Upper lobe of left lung (tissue), 6 donors: ENCODE results near the gene CACNA2D4. TPM values are rescaled to one million over a fixed set of nuclear protein-coding genes. Genes with fewer than 3 reads are reported as not detected.

Experiments
- ATAC-seq, 2 donors: fragments of 200-7000 bp; cut with Tn5 transposase; one replicate each; pipeline ENCODE4 v1.9.1; 2022; ENCODE audit warnings: mild to moderate bottlenecking in 2 of 2, moderate library complexity in 2 of 2; ENCODE audit not compliant: low FRiP score in 2 of 2
- DNase-seq, 2 donors: peaks; one replicate each; pipeline ENCODE4 v3.0.0-alpha.2; 2019 to 2020
- H3K27ac ChIP-seq, 4 donors: fragments of 200-600 bp; sonication (generic); one replicate each; pipeline ENCODE4 v1.5.1; 2016 to 2019
- H3K27me3 ChIP-seq, 4 donors: fragments of 200-600 bp; sonication (generic); one replicate each; pipeline ENCODE4 v1.5.1; 2017 to 2019
- H3K36me3 ChIP-seq, 4 donors: fragments of 200-600 bp; sonication (generic); one replicate each; pipeline ENCODE4 v1.5.1; 2016 to 2019
- H3K4me1 ChIP-seq, 4 donors: fragments of 200-600 bp; sonication (generic); one replicate each; pipeline ENCODE4 v1.5.1; 2018 to 2019
- H3K4me3 ChIP-seq, 4 donors: fragments of 200-600 bp; sonication (generic); one replicate each; pipeline ENCODE4 v1.5.1; 2017 to 2019; ENCODE audit warnings: mild to moderate bottlenecking in 2 of 4, moderate library complexity in 1 of 4
- H3K9me3 ChIP-seq, 4 donors: fragments of 200-600 bp; sonication (generic); one replicate each; pipeline ENCODE4 v1.5.1; 2018 to 2019
- CTCF ChIP-seq, 6 experiments: fragments of 450-650 bp in 4 of 6; fragments of 200-600 bp in 2 of 6; sonication (generic) in 2 of 6; IDR thresholded peaks; one replicate each; pipeline ENCODE4 v1.5.1; 2016 to 2019; ENCODE audit warnings: antibody characterized with exemption in 6 of 6
- EP300 ChIP-seq, 4 donors: sonication (generic); formaldehyde crosslinking; IDR thresholded peaks; one replicate each; pipeline ENCODE4 v1.5.1; 2017; ENCODE audit warnings: antibody characterized with exemption in 4 of 4, control low read depth in 2 of 4
- POLR2A ChIP-seq, 4 donors: fragments of 450-650 bp; IDR thresholded peaks; one replicate each; pipeline ENCODE4 v1.5.1; 2016 to 2017; ENCODE audit warnings: antibody characterized with exemption in 4 of 4, mild to moderate bottlenecking in 2 of 4
- POLR2AphosphoS5 ChIP-seq, 2 donors: sonication (generic); formaldehyde crosslinking; IDR thresholded peaks; one replicate each; pipeline ENCODE4 v1.5.1; 2017; ENCODE audit warnings: antibody characterized with exemption in 2 of 2
- WGBS, 2 donors: methylation state at CpG; one replicate each; pipeline ENCODE4 v1.1.5; 2017 to 2018; 5-methylcytosine and 5-hydroxymethylcytosine counted together
- total RNA-seq, 6 donors: library from RNA; depleted of rRNA in 4 of 6; stranded (reverse); fragments of >200 nt in 4 of 6; gene quantifications; one replicate each; pipeline versions ENCODE4 v1.1.0 to v1.2.1, GENCODE V29; 2016 to 2021
- donor health status: DM: no; HTN: no; CAD: no; lungs with moderate emphysema.
- donor health status: DM: no; HTN: yes; CAD: no; lungs with severe emphysema.

The CACNA2D4 gene
- total RNA-seq, 6 donors from 2014 or later = 3.3 to 8.4 (median 7.0) TPM

- Histone ChIP-seq H3K27ac (no peak overlapping the region), H3K36me3 (peaks cover 0 to 7% (median 1%) of the 10 kb centered on the region in 4 donors), H3K27me3 (no peaks in the 10 kb centered on the region), H3K4me1 (peaks cover 16 to 23% (median 19%) of the 10 kb centered on the region in 4 donors), H3K9me3 (peaks cover 0 to 7% (median 3%) of the 10 kb centered on the region in 4 donors), H3K4me3 (no peak overlapping the region)
- TF ChIP-seq POLR2A (IDR thresholded peaks at IDR 0.05) (no peak), CTCF (IDR thresholded peaks at IDR 0.05) (no peak), EP300 (IDR thresholded peaks at IDR 0.05) (no peak), POLR2AphosphoS5 (IDR thresholded peaks at IDR 0.05) (no peak)
- ATAC-seq = no peak
- no peak for DNase-seq
- 90 to 95% methylated on average over 2 of the region's 2 CpGs for WGBS, 2 donors
These were observed 173.5 kb downstream of the CACNA2D4 start for GRCh38 chr12:1744932-1745331.

Other genes with a start within 250 kb of the CACNA2D4 start
- 10 to 100 TPM; 45.1 to 82.3 (median 68.6) TPM for gene ADIPOR2, start 227.6 kb downstream of the CACNA2D4 start, total RNA-seq
- not detected for gene LRTM2, start 98.1 kb downstream of the CACNA2D4 start, total RNA-seq
- 10 to 100 TPM in 5 of 6 donors, 1 to 10 TPM in 1; 5.5 to 30.4 (median 12.2) TPM for gene DCP1B, start 85.8 kb upstream of the CACNA2D4 start, total RNA-seq
- 10 to 100 TPM in 2 of 6 donors, 1 to 10 TPM in 4; 5.2 to 45.1 (median 8.8) TPM for gene CACNA1C, start 134.3 kb upstream of the CACNA2D4 start, total RNA-seq